IPS-18a (cell line): ENCODE data around the gene LRP1.

Source experiments
- H3K27ac ChIP-seq: one replicate; pipeline ENCODE4 v1.5.1; 2013; ENCODE audit warnings: low read length
- H3K27me3 ChIP-seq: one replicate; pipeline ENCODE4 v1.6.1; 2013; ENCODE audit warnings: mild to moderate bottlenecking, low read length; ENCODE audit not compliant: control insufficient read depth, insufficient read depth
- H3K36me3 ChIP-seq: one replicate; pipeline ENCODE4 v1.6.1; 2013; ENCODE audit warnings: low read depth, low read length; ENCODE audit not compliant: control insufficient read depth
- H3K4me1 ChIP-seq: one replicate; pipeline ENCODE4 v1.6.1; 2013; ENCODE audit warnings: low read depth, low read length; ENCODE audit not compliant: control insufficient read depth
- H3K4me3 ChIP-seq: one replicate; pipeline ENCODE4 v1.5.1; 2013; ENCODE audit warnings: low read length
- H3K9ac ChIP-seq: one replicate; pipeline ENCODE4 v1.6.1; 2013; ENCODE audit warnings: mild to moderate bottlenecking, low read length, moderate library complexity
- H3K9me3 ChIP-seq: one replicate; pipeline ENCODE4 v1.6.1; 2013; ENCODE audit warnings: low read depth, low read length; ENCODE audit not compliant: control insufficient read depth

The LRP1 gene

DNA sequence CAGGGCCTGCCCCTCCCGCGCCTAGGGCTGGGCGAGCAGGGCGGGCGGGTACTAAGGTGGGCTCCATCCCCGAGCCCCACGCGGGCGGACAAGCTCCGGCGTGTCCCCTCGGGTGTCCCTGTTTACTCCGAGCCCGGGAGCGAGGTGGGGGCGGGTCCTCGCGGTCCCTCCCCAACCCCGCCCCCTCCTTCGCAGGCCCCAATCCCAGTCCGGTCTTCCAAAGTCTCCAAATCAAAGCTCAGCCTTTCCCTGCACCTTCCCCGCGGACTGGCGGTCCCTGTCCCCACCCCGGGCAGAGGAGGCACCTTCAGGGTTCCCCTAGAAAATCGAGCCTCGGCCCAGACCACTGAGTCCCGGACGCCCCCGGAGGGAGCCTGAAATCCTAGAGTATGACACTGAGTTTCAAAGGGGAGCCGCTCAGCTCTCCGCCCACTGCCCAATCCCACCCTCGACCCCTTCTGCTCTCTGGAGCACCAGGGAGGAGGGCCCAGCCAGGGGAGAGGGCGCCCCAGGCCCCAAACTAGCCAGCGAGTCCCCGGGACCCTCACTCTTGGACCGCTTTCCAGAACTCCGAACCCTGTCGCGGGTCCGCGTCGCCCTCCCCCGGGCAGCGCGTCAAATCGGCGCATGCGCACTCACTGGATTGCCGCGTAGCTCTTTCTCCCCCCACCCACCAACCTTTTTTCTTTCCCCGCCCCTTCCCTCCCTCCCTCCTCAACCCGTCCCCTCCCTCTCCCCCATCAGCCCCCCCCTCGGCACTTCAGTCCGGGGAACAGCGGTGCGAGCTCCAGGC lies at the start of gene LRP1:
Gene LRP1, plus strand, starts transcription at position 758 of the 793 bp plus-strand sequence. CDS start 482 bp downstream, outside the sequence.
- no peaks in the 10 kb centered on the region for H3K9me3 ChIP-seq
- H3K4me1 ChIP-seq, result peaks cover 38% of the 10 kb centered on the region
- no peaks in the 10 kb centered on the region for H3K36me3 ChIP-seq
- H3K4me3 ChIP-seq, result peak within 1 kb of the TSS; percentile 90
- peak within 1 kb of the TSS; percentile 91 for H3K9ac ChIP-seq
- H3K27ac ChIP-seq, result peak within 1 kb of the TSS; percentile 93
- no peaks in the 10 kb centered on the region for H3K27me3 ChIP-seq

DNA sequence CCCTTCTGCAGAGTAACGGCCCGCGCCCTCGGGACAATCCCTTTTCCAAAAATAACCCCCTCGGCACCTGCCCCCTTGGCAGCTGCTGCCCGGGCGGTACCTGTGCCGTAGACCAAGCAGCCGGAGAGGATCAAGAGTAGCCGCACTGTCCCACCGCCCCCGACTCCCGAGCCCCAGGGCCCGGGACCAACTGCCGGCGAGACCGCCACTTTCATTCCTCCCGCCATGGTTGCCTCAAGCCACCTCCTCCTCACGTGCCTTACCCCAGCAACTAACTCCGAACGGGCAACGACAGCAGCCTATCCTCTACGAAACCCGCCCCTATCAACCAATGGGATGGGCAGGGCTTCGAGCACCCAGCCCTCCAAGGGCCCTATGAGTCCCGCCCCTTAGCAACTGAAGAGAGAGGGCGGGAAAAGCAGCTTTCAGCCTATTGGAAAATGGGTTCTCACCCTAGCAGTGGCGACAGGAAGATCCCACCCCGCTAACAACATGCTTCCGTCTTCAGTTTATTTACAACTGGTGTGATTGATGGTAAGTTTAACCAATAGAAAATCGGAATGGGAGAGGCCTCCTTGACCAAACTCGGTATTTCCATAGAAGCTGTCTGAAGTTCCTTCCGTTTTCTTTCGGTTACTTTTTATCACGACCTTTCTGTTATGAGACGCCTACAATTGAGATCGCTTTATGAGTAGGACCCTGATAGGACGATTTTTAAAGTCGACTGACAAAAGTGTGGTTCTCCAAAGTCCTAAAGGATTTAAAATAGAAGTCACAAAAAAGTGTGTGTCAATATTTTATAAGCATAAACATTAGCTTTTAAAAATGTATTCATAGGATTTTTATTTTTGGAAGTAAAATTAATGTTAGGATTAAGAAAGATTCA lies 49.5 kb upstream of the LRP1 start, which contains the start of gene NEMP1:
Gene NEMP1, minus strand, starts transcription at position 273 of the 886 bp plus-strand sequence. Its CDS starts 46 bp downstream, at position 227.
- peak within 1 kb of the TSS; percentile 67 for H3K27ac ChIP-seq
- H3K36me3 ChIP-seq, result no peaks in the 10 kb centered on the region
- H3K4me3 ChIP-seq, result peak within 1 kb of the TSS; percentile 92
- no peaks in the 10 kb centered on the region for H3K27me3 ChIP-seq
- H3K4me1 ChIP-seq, result no peaks in the 10 kb centered on the region
- H3K9me3 ChIP-seq, result no peaks in the 10 kb centered on the region
- H3K9ac ChIP-seq, result peak within 1 kb of the TSS; percentile 83

DNA sequence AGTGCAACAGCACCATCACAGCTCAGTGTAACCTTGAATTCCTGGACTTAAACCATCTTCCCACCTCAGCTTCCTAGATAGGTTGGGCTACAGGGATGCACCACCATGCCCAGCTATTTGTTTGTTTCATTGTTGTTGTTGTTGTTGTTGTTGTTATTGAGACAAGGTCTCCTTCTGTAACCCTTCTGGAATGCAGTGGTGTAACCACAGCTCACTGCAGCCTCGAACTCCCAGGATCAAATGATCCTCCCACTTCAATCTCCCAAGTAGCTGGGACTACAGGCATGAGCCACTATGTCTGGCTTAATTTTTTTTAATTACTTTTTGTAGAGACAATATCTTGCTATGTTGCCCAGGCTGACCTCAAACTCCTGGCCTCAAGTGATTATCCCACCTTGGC lies 48.5 kb upstream of the LRP1 start:
- no peak overlapping the region for H3K27ac ChIP-seq
- H3K36me3 ChIP-seq, result no peaks in the 10 kb centered on the region
- no peaks in the 10 kb centered on the region for H3K4me1 ChIP-seq
- no peaks in the 10 kb centered on the region for H3K9me3 ChIP-seq
- no peak overlapping the region for H3K4me3 ChIP-seq
- no peak overlapping the region for H3K9ac ChIP-seq
- H3K27me3 ChIP-seq, result no peaks in the 10 kb centered on the region

DNA sequence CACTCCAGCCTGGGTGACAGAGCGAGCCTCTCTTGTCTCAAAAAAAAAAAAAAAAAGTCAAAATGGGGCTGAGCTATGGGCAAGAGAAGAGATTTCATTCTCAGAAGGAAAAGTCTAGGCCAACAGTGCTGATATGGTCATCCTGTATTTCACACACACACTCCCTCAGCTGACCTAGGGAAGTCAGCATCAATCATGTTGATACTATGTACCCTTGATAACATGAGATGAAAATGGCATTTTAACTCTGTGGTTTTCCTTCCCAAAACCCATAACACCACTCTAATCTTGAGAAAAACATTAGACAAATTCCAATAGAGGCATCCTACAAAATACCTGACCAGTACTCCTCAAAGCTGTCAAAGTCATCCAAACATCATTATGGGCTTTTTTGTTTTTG lies 47.4 kb upstream of the LRP1 start:
- Histone ChIP-seq H3K36me3 (no peaks in the 10 kb centered on the region), H3K9me3 (no peaks in the 10 kb centered on the region), H3K9ac (no peak overlapping the region), H3K4me3 (no peak overlapping the region), H3K4me1 (peaks cover 5% of the 10 kb centered on the region), H3K27ac (no peak overlapping the region), H3K27me3 (no peaks in the 10 kb centered on the region)

DNA sequence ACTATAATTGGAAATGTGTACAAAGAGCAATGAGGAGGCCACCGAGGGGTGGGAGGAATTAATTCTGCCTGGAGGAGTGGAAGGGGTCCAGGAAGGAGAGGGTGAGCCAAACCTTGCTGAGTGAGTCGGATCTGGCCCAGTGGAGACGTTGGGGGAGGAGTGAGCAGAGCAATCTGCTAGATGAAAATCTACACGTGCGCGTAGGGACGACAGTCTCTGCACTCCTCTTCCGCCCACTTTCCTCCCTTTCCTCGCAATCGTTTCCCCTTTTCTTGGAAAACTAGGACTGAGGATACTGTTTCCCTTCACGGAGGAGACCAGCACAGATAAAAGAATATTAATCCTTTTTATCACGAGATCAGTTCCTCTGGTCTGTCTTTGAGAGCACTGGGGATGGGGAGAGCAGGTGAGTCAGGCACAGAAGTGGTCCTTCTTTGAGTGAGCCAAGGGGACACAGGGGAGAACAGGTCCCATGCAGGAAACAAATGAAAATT lies 42.2 kb upstream of the LRP1 start:
- peak overlapping the region; percentile 92 for H3K9ac ChIP-seq
- peak overlapping the region; percentile 94 for H3K4me3 ChIP-seq
- peak overlapping the region; percentile 90 for H3K27ac ChIP-seq
- H3K36me3 ChIP-seq, result no peaks in the 10 kb centered on the region
- no peaks in the 10 kb centered on the region for H3K27me3 ChIP-seq
- no peaks in the 10 kb centered on the region for H3K9me3 ChIP-seq
- H3K4me1 ChIP-seq, result peaks cover 11% of the 10 kb centered on the region

DNA sequence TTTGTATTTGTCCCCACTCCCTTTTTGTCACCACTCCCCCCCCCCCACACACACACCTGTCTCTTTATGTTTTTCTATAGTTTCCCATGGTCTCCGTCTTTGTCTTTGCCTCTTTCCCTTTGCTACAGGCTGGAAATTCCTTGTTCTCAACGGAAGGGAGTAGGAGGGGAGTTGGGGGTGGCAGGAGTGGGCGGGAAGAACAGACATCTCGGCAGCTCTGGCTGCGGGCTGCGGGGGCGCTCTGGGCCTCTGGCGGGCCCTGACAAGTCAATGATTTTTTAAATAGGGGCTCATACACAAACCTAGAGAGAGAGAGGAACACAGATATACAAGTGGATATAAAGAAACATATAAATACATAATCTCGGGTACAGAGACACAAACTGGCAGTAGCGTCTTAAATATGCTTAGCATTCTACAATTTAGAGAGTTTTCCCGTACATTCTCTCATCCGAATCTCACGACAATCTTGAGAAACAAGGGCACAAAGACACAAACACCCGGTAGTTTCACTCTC lies 41.7 kb upstream of the LRP1 start:
- Histone ChIP-seq H3K9me3 (no peaks in the 10 kb centered on the region), H3K4me1 (peaks cover 11% of the 10 kb centered on the region), H3K9ac (peak overlapping the region; percentile 92), H3K36me3 (peaks cover 3% of the 10 kb centered on the region), H3K27ac (peak overlapping the region; percentile 93), H3K27me3 (no peaks in the 10 kb centered on the region), H3K4me3 (peak overlapping the region; percentile 94)

DNA sequence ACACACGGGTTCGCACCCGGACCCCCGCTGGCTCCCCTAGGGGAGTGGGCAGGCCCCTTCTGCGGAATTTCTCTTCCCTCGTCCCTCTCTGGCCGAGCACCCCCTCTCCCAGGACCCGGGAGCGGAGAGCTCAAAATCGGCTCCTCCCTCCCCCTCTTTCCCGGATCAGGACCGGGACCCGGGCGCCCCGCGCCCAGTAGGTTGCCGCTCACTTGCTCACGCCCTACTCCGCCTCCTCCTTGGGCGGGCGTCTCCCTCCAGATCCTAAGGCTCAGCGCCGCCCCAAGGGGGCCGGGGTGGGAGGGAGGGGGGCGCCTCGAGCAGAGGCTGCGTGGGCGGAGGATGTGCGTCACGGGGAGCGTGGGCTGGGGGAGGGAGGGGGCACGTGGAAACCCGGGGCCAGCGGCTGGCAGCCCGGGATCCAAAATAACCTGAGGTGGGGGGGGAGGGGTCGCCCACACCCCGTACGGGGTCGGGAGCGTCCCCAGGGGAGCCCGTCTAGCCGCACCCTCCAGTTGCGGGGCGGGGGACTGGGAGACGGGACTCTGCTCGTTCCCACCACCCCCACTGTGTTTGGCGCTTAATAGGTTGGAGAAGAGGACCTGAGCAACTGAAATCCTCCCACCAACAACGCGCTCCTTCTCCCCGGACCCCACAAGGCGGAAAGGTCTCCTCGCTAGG lies 41.1 kb upstream of the LRP1 start:
- peak overlapping the region; percentile 94 for H3K4me3 ChIP-seq
- peak overlapping the region; percentile 93 for H3K27ac ChIP-seq
- peaks cover 11% of the 10 kb centered on the region for H3K4me1 ChIP-seq
- peaks cover 9% of the 10 kb centered on the region for H3K36me3 ChIP-seq
- no peaks in the 10 kb centered on the region for H3K27me3 ChIP-seq
- no peaks in the 10 kb centered on the region for H3K9me3 ChIP-seq
- H3K9ac ChIP-seq, result peak overlapping the region; percentile 92

DNA sequence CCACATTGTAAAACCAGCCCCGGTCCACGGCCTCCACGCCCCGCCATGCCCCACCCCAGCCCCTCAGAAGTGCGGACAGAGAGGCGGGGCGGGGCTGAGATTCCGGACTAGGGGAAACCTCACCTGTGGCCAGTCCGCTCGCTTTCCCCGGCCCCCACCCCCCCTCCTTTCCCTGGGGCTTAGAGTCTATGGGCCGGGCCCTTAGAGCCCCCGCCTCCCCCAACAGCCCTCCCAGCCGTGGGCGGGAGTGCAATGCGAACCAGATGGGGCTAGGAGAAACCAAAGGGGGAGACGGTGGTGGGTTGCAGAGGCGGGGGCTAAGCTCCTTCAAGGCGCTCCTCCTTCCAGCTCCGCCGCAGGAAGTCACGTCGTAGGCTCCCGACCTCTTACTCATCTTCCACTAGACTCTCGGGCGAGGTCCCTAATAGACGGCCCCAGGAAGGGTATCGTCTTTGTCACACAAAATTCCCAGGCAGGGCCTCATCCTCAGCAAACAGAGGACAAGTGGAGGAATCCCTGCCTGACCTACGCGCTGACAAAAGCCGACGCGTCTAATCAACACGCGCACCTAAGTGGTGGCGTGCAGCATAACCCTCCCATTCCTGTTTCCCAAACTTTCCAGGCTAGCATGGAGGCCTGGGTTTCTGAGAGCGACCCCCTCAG lies 40.5 kb upstream of the LRP1 start:
- Histone ChIP-seq H3K9me3 (no peaks in the 10 kb centered on the region), H3K27me3 (no peaks in the 10 kb centered on the region), H3K9ac (peak overlapping the region; percentile 92), H3K4me3 (peak overlapping the region; percentile 94), H3K4me1 (peaks cover 11% of the 10 kb centered on the region), H3K36me3 (peaks cover 15% of the 10 kb centered on the region), H3K27ac (peak overlapping the region; percentile 93)

DNA sequence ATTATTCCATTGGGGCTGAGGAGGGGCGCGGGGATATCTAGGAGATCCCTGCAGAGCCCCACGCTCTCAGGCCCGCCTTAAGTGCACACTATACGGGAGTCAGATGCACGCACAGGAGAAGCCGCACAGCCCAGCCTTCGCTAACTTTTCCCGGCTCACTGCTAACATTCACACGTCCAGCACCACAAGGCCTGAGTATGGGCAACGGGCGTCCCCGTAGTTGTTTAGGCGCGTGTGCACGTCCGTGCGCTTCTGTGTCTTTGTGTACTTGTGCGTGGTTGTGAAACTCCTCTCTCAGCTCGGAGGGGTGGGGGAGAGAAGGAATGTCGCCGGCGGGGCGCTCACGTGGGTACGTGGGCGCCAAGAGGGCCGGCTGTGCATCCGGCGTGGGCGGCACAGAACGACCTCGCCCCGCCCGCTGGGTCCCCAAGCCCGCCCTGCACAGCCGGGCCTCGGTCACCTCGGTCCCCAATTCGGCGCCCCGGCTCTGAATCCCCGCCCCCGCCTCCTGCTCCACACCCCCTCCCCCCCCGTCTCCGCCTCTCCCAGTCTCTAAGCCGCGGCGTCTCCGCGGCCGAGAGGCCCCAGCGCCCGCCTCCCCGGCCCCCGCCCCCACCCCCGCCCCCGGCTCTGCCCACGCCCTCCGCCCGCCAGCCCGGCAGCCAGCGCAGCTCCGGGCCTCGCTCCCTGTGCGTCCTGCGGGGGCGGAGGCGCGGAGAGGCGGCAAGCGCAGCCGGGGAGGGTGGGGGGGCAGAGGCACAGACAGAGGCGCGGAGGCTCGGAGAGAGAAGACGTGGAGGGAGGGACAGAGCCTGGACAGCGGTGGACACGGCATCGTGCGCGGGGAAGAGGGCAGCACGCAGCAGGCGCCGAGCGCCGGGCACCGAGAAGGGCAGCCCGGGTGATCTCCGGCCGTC lies 39.7 kb upstream of the LRP1 start, which contains the start of gene NAB2:
Gene NAB2, plus strand, starts transcription at position 761 of the 917 bp plus-strand sequence. CDS start 158 bp downstream, outside the sequence.
- Histone ChIP-seq H3K36me3 (peaks cover 17% of the 10 kb centered on the region), H3K9ac (peak within 1 kb of the TSS; percentile 87), H3K4me3 (peak within 1 kb of the TSS; percentile 94), H3K27ac (peak within 1 kb of the TSS; percentile 93), H3K27me3 (no peaks in the 10 kb centered on the region), H3K9me3 (no peaks in the 10 kb centered on the region), H3K4me1 (peaks cover 14% of the 10 kb centered on the region)
